Measurements from ENCODE around the gene SCARB1. TPM values are rescaled to one million over a fixed set of nuclear protein-coding genes. Genes with fewer than 3 reads are reported as not detected.
A peak's percentile ranks its signal among the peaks of the same experiment; 100 is the strongest.

The SCARB1 gene
- total and polyA plus RNA-seq, 2 of the 13 experiments (the other 11 are each of a cell fraction or from before 2014, with no cell fraction given), result 63.4 to 160 TPM

DNA sequence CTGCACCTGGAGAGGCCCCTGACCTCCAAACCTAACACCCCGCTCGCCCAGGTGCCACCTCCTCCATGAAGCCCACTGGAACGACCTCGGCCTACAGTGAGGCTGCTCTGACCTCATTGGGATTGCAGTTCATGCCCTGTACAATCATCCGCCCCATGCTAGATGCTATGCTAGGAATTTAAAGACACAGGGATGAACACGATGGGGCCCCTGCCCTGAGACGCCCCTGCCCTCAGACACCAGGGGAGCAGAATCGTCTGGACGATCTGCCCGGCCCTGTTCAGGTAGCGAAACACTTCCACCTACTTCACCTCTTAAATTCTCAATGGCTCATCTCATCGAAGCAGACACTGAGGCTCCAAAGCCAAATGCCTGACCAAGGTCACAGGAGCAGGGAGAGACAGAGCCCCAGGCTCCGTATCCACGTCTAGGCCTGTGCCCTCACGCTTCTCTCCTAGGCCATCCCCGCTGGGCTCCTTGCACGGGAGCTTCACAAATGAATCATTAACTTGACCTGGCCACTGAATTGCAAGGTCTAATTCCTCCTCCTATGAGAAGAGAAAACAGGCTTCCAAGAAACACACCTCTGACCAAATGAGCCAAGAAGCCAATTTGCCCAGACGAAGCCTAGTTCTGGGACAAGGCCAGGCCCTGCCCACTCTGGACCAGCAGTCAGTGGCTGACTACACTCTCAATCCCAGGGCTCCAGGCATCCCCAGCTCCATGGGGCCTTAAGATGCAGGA is 35.2 kb downstream of the SCARB1 start (continued):
- TF ChIP-seq, protein P1, sequence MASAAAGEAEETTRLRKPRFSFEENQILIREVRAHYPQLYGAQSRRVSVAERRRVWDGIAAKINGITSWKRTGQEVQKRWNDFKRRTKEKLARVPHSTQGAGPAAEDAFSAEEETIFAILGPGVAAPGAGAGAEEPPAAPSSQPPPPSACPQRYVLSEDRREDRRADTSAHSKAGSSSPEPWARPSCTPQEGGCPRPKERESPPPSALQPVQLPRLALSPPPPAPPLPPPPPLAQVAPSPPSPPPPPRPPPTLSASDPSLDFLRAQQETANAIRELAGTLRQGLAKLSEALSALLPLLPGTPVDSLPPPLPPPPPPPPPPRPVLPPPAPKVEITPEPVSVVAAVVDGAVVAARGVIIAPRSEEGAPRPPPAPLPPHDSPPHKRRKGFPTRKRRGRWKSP (CRISPR knock-in tag; IDR thresholded peaks at IDR 0.05), result peak; percentile 23; the same call in 1 of the 2 replicates
- no peak for TF ChIP-seq CAMTA2 (CRISPR knock-in tag; IDR thresholded peaks at IDR 0.05; ENCODE audit: borderline replicate concordance)
- no peak for TF ChIP-seq SAFB2 (CRISPR knock-in tag; IDR thresholded peaks at IDR 0.05; ENCODE audit: borderline replicate concordance, low read depth)
- no peak for TF ChIP-seq ZFP90 (CRISPR knock-in tag; IDR thresholded peaks at IDR 0.05; ENCODE audit: borderline replicate concordance)
- no peak for TF ChIP-seq MYNN (CRISPR knock-in tag; IDR thresholded peaks at IDR 0.05; ENCODE audit: low read depth)
- TF ChIP-seq ARID3A (IDR thresholded peaks at IDR 0.05; ENCODE audit: low read depth, low read length), result no peak
- TF ChIP-seq BHLHE40 (IDR thresholded peaks at IDR 0.05; ENCODE audit: low read length), result 0 out of 2 replicates have a peak, but pooled peaks have one; percentile 22
- TF ChIP-seq ZNF660 (CRISPR knock-in tag; IDR thresholded peaks at IDR 0.05; ENCODE audit: borderline replicate concordance, low read depth), result no peak
- TF ChIP-seq, protein P2, sequence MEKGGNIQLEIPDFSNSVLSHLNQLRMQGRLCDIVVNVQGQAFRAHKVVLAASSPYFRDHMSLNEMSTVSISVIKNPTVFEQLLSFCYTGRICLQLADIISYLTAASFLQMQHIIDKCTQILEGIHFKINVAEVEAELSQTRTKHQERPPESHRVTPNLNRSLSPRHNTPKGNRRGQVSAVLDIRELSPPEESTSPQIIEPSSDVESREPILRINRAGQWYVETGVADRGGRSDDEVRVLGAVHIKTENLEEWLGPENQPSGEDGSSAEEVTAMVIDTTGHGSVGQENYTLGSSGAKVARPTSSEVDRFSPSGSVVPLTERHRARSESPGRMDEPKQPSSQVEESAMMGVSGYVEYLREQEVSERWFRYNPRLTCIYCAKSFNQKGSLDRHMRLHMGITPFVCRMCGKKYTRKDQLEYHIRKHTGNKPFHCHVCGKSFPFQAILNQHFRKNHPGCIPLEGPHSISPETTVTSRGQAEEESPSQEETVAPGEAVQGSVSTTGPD (CRISPR knock-in tag; IDR thresholded peaks at IDR 0.05), result no peak
- TF ChIP-seq ONECUT2 (CRISPR knock-in tag; IDR thresholded peaks at IDR 0.05), result no peak
- no peak for TF ChIP-seq AHR (CRISPR knock-in tag; IDR thresholded peaks at IDR 0.05)
- no peak for TF ChIP-seq RELA (CRISPR knock-in tag; IDR thresholded peaks at IDR 0.05)
- TF ChIP-seq ZIK1 (CRISPR knock-in tag; IDR thresholded peaks at IDR 0.05; ENCODE audit: borderline replicate concordance, low read depth), result no peak
- TF ChIP-seq U2AF2 (IDR thresholded peaks at IDR 0.05; ENCODE audit: low read depth, low read length), result no peak
- TF ChIP-seq KDM2A (CRISPR knock-in tag; IDR thresholded peaks at IDR 0.05; ENCODE audit: borderline replicate concordance, low read depth), result peak; percentile 15; the same call in 1 of the 2 replicates
- no peak for TF ChIP-seq ZNF138 (CRISPR knock-in tag; IDR thresholded peaks at IDR 0.05; ENCODE audit: low read depth)
- no peak for TF ChIP-seq TAF15 (IDR thresholded peaks at IDR 0.05; ENCODE audit: low read depth, low read length, poor library complexity, severe bottlenecking)
- TF ChIP-seq ZNF121 (CRISPR knock-in tag; IDR thresholded peaks at IDR 0.05), result no peak
- no peak for TF ChIP-seq ZNF180 (CRISPR knock-in tag; IDR thresholded peaks at IDR 0.05; ENCODE audit: borderline replicate concordance, low read depth)
- TF ChIP-seq ZNF761 (CRISPR knock-in tag; conservative IDR thresholded peaks at IDR 0.05), result no peak
- no peak for TF ChIP-seq ZNF7 (CRISPR knock-in tag; IDR thresholded peaks at IDR 0.05)
- TF ChIP-seq MNT (IDR thresholded peaks at IDR 0.05), result no peak
- TF ChIP-seq PAF1 (CRISPR knock-in tag; IDR thresholded peaks at IDR 0.05), result no peak
- TF ChIP-seq MTF1 (CRISPR knock-in tag; IDR thresholded peaks at IDR 0.05), result no peak
